RWPE1 (cell line): ENCODE measurements around the gene SEMA5B.

ENCODE experiments used
- CTCF ChIA-PET: fragments of 350-600 bp; sonication (Branson Sonifier 250); formaldehyde crosslinking; extraction: SDS; loops from one replicate; lab custom pipeline; 2021; lab: Yijun Ruan, JAX
- POLR2A ChIA-PET: fragments of 400-600 bp; formaldehyde crosslinking; extraction: SDS; loops from one replicate; lab custom pipeline; 2020; ENCODE audit warnings: antibody characterized with exemption; ENCODE audit not compliant: low non-redundant PET; lab: Yijun Ruan, JAX
- DNase-seq: peaks from one replicate; pipeline ENCODE4 v3.0.0; 2012; ENCODE audit warnings: low spot score
- H3K27ac ChIP-seq: fragments of 450-650 bp; 2 replicates; pipeline ENCODE4 v1.5.1; 2017
- TF ChIP-seq, protein P1 (sequence below): fragments of 450-650 bp; conservative IDR thresholded peaks from 2 replicates; pipeline ENCODE4 v1.5.1; 2017; ENCODE audit warnings: low read depth, mild to moderate bottlenecking

SEMA5B gene, protein sequence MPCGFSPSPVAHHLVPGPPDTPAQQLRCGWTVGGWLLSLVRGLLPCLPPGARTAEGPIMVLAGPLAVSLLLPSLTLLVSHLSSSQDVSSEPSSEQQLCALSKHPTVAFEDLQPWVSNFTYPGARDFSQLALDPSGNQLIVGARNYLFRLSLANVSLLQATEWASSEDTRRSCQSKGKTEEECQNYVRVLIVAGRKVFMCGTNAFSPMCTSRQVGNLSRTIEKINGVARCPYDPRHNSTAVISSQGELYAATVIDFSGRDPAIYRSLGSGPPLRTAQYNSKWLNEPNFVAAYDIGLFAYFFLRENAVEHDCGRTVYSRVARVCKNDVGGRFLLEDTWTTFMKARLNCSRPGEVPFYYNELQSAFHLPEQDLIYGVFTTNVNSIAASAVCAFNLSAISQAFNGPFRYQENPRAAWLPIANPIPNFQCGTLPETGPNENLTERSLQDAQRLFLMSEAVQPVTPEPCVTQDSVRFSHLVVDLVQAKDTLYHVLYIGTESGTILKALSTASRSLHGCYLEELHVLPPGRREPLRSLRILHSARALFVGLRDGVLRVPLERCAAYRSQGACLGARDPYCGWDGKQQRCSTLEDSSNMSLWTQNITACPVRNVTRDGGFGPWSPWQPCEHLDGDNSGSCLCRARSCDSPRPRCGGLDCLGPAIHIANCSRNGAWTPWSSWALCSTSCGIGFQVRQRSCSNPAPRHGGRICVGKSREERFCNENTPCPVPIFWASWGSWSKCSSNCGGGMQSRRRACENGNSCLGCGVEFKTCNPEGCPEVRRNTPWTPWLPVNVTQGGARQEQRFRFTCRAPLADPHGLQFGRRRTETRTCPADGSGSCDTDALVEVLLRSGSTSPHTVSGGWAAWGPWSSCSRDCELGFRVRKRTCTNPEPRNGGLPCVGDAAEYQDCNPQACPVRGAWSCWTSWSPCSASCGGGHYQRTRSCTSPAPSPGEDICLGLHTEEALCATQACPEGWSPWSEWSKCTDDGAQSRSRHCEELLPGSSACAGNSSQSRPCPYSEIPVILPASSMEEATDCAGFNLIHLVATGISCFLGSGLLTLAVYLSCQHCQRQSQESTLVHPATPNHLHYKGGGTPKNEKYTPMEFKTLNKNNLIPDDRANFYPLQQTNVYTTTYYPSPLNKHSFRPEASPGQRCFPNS

DNA sequence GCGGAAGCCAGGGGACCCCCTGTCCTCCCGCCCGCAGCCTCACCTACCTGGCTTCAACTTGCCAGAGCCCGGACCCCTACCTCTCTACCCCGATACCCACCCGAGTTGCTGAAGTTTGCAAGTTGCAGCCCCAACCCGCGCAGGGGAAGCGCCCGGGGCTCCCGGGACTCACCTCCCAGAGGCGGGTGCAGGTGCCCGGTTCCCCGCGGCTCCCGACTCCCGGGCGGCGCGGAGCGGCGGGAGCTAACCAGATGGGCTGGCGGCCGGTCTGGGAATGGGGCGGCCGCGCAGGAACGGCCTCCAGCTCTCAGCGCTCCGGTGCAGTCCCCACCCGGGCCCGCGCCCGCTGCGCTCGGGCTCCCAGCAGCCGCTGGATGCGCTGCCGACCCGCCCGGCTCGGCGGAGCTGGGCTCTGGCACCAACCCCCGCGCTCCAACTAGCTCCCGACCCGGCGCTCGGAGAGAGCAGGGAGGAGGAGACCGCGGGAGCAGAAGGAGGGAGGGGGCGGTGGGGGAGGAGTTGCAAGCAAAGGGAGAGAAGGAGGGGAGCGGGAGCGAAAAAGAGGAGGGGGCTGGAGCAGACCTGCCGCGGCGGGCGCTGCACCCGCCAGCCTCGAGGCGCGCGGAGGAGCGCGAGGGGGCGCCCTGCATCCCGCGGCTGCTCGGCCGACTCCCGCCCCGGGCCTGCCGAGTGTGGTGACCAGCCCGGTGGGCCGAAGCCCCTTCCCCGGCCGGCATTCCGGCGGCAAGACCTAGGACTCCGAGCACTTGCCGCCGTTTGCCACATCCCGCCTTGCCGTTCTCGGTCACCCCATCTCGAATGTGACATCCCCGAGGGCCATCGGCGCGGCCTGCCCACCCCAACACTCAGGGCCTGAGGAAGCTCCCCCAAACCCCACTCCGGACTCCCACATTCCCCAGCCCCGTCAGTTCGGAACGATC, at the start of gene SEMA5B:
Gene SEMA5B (minus strand): TSS at position 472 of the 941 bp plus-strand sequence. CDS start 66,500 bp downstream, outside the sequence.
- ChIA-PET POLR2A (no interaction called here), CTCF (interaction anchor here (0.6 to 1.9 kb wide), 21 partner anchors 11 to 729 kb away, joined by 3 to 12 read pairs (median 5); partner anchors contain the start of gene PDIA5)
- no peak for DNase-seq
- TF ChIP-seq, protein P1, sequence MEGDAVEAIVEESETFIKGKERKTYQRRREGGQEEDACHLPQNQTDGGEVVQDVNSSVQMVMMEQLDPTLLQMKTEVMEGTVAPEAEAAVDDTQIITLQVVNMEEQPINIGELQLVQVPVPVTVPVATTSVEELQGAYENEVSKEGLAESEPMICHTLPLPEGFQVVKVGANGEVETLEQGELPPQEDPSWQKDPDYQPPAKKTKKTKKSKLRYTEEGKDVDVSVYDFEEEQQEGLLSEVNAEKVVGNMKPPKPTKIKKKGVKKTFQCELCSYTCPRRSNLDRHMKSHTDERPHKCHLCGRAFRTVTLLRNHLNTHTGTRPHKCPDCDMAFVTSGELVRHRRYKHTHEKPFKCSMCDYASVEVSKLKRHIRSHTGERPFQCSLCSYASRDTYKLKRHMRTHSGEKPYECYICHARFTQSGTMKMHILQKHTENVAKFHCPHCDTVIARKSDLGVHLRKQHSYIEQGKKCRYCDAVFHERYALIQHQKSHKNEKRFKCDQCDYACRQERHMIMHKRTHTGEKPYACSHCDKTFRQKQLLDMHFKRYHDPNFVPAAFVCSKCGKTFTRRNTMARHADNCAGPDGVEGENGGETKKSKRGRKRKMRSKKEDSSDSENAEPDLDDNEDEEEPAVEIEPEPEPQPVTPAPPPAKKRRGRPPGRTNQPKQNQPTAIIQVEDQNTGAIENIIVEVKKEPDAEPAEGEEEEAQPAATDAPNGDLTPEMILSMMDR: peak; percentile 61
- H3K27ac ChIP-seq: no peak within 1 kb of the TSS; the same call in 1 of the 2 replicates

DNA sequence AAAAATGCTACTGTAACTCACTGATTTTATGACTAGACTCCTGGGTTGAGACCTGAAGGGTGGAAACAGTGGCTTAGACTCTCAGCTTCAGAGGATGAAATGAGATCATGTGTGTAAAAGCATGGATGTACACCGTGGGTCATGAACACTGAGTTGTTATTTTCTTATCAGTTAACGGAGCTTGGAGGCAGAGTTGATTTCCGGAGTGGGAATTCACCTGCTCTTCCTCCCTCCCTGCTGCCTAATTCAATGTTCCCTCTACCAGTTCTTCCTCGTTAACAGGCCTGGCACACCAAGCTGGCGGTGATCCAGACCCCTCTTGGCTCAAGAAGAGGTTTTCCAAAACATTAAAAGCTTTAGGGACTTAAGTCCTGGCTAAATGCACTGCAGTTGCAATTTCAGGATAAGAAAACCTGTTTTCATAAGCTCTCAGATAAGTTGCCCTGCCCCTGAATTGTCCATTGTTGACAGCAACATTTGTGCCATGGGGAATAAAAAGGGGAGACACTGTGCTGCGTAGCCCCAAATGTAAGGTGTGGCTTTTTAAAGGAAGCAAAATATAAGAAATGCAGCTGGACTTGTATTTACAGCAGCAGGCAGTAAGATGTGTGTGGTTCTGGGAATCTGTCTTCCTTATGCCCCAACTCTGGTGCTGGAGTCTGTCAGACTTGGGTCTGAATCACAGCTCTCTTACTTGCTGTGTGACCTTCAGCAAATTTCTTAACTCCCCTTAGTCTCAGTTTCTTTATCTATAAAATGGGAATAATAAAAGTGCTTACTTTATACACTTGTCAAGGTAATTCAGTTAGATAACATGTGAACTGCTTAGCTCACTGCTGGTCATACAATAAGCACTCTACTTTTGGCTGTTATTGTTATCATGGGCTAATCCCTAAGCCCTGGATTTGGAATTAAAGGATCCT, 49.2 kb upstream of the SEMA5B start:
- ChIA-PET POLR2A (no interaction called here), CTCF (interaction anchor here (0.5 to 0.9 kb wide), 4 partner anchors 25 to 1488 kb away, joined by 3 read pairs; no protein-coding TSS in a partner anchor)
- no peak for DNase-seq
- TF ChIP-seq, protein P1: no peak
- H3K27ac ChIP-seq: no peak overlapping the region

DNA sequence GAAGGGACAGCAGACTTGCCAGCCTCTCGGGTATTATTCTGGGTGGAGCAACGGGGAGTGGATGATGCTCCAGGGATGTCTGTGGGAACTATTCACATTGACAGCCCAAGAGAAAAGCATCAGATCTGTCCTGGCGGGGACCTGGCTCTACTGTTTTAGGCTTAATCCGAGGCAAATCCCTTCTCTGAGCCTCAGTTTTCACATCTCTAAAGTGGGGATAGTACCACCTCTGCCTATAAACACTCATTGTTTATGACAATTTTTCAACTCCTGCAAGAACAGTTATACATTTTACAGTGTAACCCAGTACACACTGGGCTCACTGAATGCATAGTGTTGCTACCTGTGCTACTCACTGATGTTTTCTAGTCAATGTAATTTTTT, 48.5 kb upstream of the SEMA5B start:
- H3K27ac ChIP-seq: no peak overlapping the region
- TF ChIP-seq, protein P1: no peak
- ChIA-PET CTCF (interaction anchor here (0.6 kb wide), 1 partner anchor 1489 kb away, joined by 3 read pairs; no protein-coding TSS in a partner anchor), POLR2A (no interaction called here)
- no peak for DNase-seq

DNA sequence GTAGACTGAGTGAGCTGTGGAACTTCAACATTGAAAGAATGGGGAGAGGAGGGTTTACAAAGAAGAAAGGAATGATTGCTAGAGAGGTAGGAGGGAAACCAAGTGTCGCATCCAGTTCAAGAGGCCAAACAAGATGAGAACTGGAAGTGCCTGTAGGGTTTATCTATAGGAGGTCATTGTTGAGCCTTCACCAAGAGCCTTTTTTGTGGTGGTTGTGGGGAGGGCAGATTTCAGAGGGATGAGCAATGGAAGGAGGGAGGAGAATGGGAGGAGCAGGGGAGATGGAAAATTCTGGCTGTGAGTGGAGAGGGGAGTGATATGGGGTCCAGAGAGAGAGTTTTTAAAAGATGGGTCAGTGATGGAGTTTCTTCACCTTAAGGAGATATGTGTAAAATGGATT, 47.8 kb upstream of the SEMA5B start:
- DNase-seq: no peak
- no peak overlapping the region for H3K27ac ChIP-seq
- ChIA-PET CTCF (interaction anchor here (0.7 kb wide), 1 partner anchor 43 kb away, joined by 3 read pairs; no protein-coding TSS in a partner anchor), POLR2A (no interaction called here)
- TF ChIP-seq, protein P1: no peak

DNA sequence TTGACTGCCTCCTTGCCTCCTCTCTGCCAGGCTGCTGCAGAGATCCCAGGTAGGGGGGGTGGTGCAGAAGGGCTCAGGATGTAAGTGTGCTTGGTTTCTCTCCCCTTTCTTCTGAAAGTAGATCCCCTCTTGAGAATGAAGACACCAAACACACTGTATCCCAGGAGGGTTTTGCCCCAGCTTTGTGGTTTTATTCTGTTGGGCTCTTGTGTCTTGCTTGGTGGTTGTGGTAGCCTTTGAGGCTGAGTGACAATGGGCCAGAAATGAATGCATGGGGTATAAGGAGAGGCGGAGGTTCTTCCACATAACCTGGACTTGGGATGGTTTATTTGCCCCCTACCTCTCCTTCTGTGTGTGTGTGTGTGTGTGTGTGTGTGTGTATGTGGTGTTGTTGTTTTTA, 45.0 kb upstream of the SEMA5B start:
- CTCF ChIA-PET: no interaction called here
- POLR2A ChIA-PET: no interaction called here
- H3K27ac ChIP-seq: no peak overlapping the region
- TF ChIP-seq, protein P1: no peak
- DNase-seq: no peak
